Transverse colon (tissue), 4 donors: Measurements from ENCODE around the gene DHCR7. TPM values are rescaled to one million over a fixed set of nuclear protein-coding genes. Genes with fewer than 3 reads are reported as not detected.

Experiments
- DNase-seq: peaks from one replicate; pipeline ENCODE4 v3.0.0-alpha.2; 2019
- H3K27ac ChIP-seq, 4 donors: fragments of 200-600 bp; sonication (generic); 2 replicates each; pipeline ENCODE4 v1.5.1; 2016 to 2018; ENCODE audit warnings: inconsistent platforms in 4 of 4
- H3K27me3 ChIP-seq: fragments of 200-600 bp; sonication (generic); 2 replicates; pipeline ENCODE4 v1.5.1; 2017; ENCODE audit warnings: inconsistent platforms
- H3K36me3 ChIP-seq, 4 donors: fragments of 200-600 bp; sonication (generic); 2 replicates each; pipeline ENCODE4 v1.5.1; 2017 to 2019; ENCODE audit warnings: inconsistent platforms in 4 of 4
- H3K4me1 ChIP-seq, 4 donors: fragments of 200-600 bp; sonication (generic); 2 replicates each; pipeline ENCODE4 v1.5.1; 2017 to 2020; ENCODE audit warnings: inconsistent platforms in 4 of 4
- H3K4me3 ChIP-seq, 4 donors: fragments of 200-600 bp; sonication (generic); 1 replicate in 1 of 4; 2 replicates in 3 of 4; pipeline versions ENCODE4 v1.5.1 to v1.6.1; 2017 to 2019; ENCODE audit warnings: inconsistent platforms in 4 of 4
- H3K9me3 ChIP-seq, 2 donors: fragments of 200-600 bp; sonication (generic); 2 replicates each; pipeline ENCODE4 v1.5.1; 2017 to 2019; ENCODE audit warnings: inconsistent platforms in 2 of 2
- EP300 ChIP-seq: sonication (generic); formaldehyde crosslinking; IDR thresholded peaks from one replicate; pipeline ENCODE4 v1.6.1; 2017; ENCODE audit warnings: antibody characterized with exemption, low read depth
- POLR2A ChIP-seq: fragments of 450-650 bp; IDR thresholded peaks from one replicate; pipeline ENCODE4 v1.6.1; 2016; ENCODE audit warnings: antibody characterized with exemption, mild to moderate bottlenecking, moderate library complexity
- POLR2AphosphoS5 ChIP-seq, 3 donors: sonication (generic); formaldehyde crosslinking; IDR thresholded peaks; one replicate each; pipeline ENCODE4 v1.6.1; 2016; ENCODE audit warnings: antibody characterized with exemption in 3 of 3
- WGBS, 2 donors: methylation state at CpG; one replicate each; pipeline ENCODE4 v1.1.5; 2018; ENCODE audit warnings: low coverage in 1 of 2; 5-methylcytosine and 5-hydroxymethylcytosine counted together
- in situ Hi-C, 4 donors: fragments of 200-750 bp; cut with MboI; loops; one replicate each; pipeline versions ENCODE4 v1.15.0 to v1.15.1; 2017; ENCODE audit warnings: low sequenced_read_pairs in 3 of 4, low pct_ligation_motif_present in 1 of 4, low pct_unique_long_range_greater_than_20kb in 1 of 4
- intact Hi-C: fragments of 100-400 bp; cut with DNase I; formaldehyde crosslinking; loops from one replicate; pipeline ENCODE4 v1.15.1; 2023; ENCODE audit warnings: low total_unique reads
- total RNA-seq, 4 donors: library from RNA; depleted of rRNA; stranded (reverse); fragments of >200 nt; gene quantifications; one replicate each; pipeline ENCODE4 v1.1.0, GENCODE V29; 2016
- TF ChIP-seq, protein P1 (sequence below), 5 experiments: fragments of 200-600 bp in 3 of 5; fragments of 450-650 bp in 2 of 5; sonication (generic) in 3 of 5; IDR thresholded peaks; 1 replicate in 2 of 5; 2 replicates in 3 of 5; pipeline ENCODE4 v1.5.1; 2016 to 2017; ENCODE audit warnings: antibody characterized with exemption in 5 of 5, inconsistent platforms in 3 of 5, mild to moderate bottlenecking in 2 of 5, moderate library complexity in 1 of 5

The DHCR7 gene
- total RNA-seq, 4 donors from 2014 or later, result 5.6 to 76.7 (median 31.5) TPM

DNA sequence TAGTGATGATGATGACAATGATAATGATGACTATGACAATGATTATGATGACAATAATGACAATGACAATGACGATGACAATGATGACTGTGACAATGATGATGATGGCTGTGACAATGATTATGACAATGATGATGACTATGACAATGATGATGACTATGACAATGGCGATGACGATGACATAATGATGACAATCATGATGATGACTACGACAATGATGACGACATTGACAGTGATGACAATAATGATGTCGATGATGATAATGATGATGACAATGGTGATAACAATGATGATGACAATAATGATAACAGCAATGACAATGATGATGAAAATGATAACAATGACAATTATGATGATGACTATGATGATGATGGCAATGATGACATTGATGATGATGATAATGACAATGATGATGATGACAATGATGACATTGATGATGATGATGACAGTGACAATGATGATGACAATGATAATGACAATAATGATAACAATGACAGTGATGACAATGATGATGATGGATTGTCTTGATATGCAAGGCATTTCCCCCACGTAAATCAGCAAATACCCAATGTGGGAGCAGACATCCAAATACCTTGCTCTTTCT lies 37.7 kb downstream of the DHCR7 start:
- TF ChIP-seq POLR2A, result no peak
- TF ChIP-seq, protein P1, sequence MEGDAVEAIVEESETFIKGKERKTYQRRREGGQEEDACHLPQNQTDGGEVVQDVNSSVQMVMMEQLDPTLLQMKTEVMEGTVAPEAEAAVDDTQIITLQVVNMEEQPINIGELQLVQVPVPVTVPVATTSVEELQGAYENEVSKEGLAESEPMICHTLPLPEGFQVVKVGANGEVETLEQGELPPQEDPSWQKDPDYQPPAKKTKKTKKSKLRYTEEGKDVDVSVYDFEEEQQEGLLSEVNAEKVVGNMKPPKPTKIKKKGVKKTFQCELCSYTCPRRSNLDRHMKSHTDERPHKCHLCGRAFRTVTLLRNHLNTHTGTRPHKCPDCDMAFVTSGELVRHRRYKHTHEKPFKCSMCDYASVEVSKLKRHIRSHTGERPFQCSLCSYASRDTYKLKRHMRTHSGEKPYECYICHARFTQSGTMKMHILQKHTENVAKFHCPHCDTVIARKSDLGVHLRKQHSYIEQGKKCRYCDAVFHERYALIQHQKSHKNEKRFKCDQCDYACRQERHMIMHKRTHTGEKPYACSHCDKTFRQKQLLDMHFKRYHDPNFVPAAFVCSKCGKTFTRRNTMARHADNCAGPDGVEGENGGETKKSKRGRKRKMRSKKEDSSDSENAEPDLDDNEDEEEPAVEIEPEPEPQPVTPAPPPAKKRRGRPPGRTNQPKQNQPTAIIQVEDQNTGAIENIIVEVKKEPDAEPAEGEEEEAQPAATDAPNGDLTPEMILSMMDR (IDR thresholded peaks at IDR 0.05), result no peak
- TF ChIP-seq EP300, result no peak
- TF ChIP-seq POLR2AphosphoS5 (IDR thresholded peaks at IDR 0.05), result no peak
- in situ Hi-C loops, result loop anchor here in 3 of 4 donors (25.0 kb wide), 1 partner anchor 598 kb away; no protein-coding TSS in a partner anchor
- 89 to 91% methylated on average over 7 of the region's 7 CpGs for WGBS, 2 donors
- intact Hi-C loops, result no loop called here
- H3K4me1 ChIP-seq, result no peaks in the 10 kb centered on the region
- no peak for DNase-seq
- H3K36me3 ChIP-seq, result no peaks in the 10 kb centered on the region
- H3K9me3 ChIP-seq, result no peaks in the 10 kb centered on the region
- no peak overlapping the region for H3K4me3 ChIP-seq
- no peaks in the 10 kb centered on the region for H3K27me3 ChIP-seq
- H3K27ac ChIP-seq, result no peak overlapping the region

DNA sequence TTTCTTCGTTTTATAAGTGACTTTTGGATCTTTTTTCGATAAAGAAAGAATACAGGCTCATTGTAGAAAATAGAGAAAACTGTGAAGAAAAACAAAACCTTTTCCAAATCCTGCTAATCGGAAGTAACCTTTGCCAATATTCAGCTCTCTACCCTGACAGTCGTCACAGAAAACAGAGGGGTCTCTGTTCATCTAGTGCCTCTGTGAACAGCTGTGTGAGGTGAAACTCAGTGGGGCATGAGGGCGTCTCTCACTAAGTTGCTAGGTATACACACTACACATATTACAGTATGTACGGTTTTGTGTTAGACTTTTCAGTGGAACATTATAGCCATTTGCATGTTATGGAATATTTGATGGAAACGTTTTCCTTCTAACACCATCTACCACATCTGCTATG lies 39.4 kb downstream of the DHCR7 start:
- 61 to 68% methylated on average over 4 to 7 of the region's 7 CpGs for WGBS, 2 donors
- no peaks in the 10 kb centered on the region for H3K4me1 ChIP-seq
- DNase-seq, result no peak
- in situ Hi-C loops, result loop anchor here in 3 of 4 donors (25.0 kb wide), 1 partner anchor 597 kb away; no protein-coding TSS in a partner anchor
- intact Hi-C loops, result no loop called here
- no peak overlapping the region for H3K27ac ChIP-seq
- H3K4me3 ChIP-seq, result no peak overlapping the region
- TF ChIP-seq, protein P1 (IDR thresholded peaks at IDR 0.05), result no peak
- TF ChIP-seq POLR2A, result no peak
- no peak for TF ChIP-seq EP300
- TF ChIP-seq POLR2AphosphoS5 (IDR thresholded peaks at IDR 0.05), result no peak
- no peaks in the 10 kb centered on the region for H3K36me3 ChIP-seq
- H3K27me3 ChIP-seq, result no peaks in the 10 kb centered on the region
- no peaks in the 10 kb centered on the region for H3K9me3 ChIP-seq

DNA sequence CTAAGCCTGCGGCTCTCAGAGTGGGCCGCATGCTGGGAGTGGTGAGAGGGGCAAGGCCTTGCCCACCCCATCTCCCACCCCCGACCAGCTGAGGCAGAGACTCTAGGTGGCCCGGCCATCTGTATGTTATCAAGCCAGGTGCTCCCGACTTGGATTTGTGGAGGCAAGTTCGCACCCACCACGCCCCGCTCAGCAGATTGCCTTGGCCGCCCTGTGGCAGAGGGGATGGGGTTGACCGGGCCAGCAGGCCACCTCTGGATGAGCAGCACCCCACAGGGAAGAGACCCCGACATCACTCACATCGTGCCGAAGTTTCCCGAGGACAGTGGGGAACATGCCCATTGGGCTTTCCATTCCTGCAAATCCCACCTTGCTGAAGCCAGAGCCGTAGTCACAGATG lies 40.8 kb downstream of the DHCR7 start:
- H3K27ac ChIP-seq, result no peak overlapping the region
- in situ Hi-C loops (loop anchor here in 3 of 4 donors (25.0 kb wide), 1 partner anchor 595 kb away; no protein-coding TSS in a partner anchor), intact Hi-C loops (no loop called here)
- no peak overlapping the region for H3K4me3 ChIP-seq
- no peak for DNase-seq
- WGBS, 2 donors, result 87 to 90% methylated on average over 2 to 11 of the region's 15 CpGs
- TF ChIP-seq POLR2AphosphoS5 (IDR thresholded peaks at IDR 0.05) (no peak), POLR2A (no peak), EP300 (no peak)
- TF ChIP-seq, protein P1 (IDR thresholded peaks at IDR 0.05), result no peak
- no peaks in the 10 kb centered on the region for H3K36me3 ChIP-seq
- no peaks in the 10 kb centered on the region for H3K9me3 ChIP-seq
- no peaks in the 10 kb centered on the region for H3K4me1 ChIP-seq
- H3K27me3 ChIP-seq, result no peaks in the 10 kb centered on the region

DNA sequence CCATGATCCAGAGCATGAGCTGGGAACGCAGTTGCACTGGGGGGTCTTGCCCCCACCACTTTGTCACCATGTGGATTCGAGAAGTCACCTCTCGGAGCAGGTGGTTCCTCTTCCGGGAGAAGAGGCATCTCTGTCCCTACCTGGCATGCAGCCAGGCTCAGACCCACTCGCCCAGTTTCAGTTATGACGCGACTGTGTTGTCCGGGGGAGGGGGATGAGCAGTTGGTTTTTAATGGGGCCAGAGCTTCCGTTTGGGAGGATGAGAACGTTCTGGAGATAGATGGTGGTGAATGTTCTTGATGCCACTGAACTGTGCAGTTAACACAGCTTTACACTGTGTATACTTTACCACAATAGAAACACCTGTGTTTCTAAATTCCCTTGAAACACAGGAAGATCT lies 41.5 kb downstream of the DHCR7 start:
- no peaks in the 10 kb centered on the region for H3K4me1 ChIP-seq
- no peaks in the 10 kb centered on the region for H3K36me3 ChIP-seq
- no peaks in the 10 kb centered on the region for H3K9me3 ChIP-seq
- 65% methylated on average over 10 of the region's 10 CpGs; no CpG with 5 or more reads in 1 of the 2 donors for WGBS, 2 donors
- H3K4me3 ChIP-seq, result no peak overlapping the region
- H3K27me3 ChIP-seq, result no peaks in the 10 kb centered on the region
- in situ Hi-C loops (loop anchor here in 3 of 4 donors (25.0 kb wide), 1 partner anchor 594 kb away; no protein-coding TSS in a partner anchor), intact Hi-C loops (no loop called here)
- DNase-seq, result no peak
- H3K27ac ChIP-seq, result no peak overlapping the region
- no peak for TF ChIP-seq EP300
- TF ChIP-seq, protein P1 (IDR thresholded peaks at IDR 0.05), result no peak
- no peak for TF ChIP-seq POLR2AphosphoS5 (IDR thresholded peaks at IDR 0.05)
- TF ChIP-seq POLR2A, result no peak
